ENCODE results near the gene HMGCL.

The HMGCL gene

DNA sequence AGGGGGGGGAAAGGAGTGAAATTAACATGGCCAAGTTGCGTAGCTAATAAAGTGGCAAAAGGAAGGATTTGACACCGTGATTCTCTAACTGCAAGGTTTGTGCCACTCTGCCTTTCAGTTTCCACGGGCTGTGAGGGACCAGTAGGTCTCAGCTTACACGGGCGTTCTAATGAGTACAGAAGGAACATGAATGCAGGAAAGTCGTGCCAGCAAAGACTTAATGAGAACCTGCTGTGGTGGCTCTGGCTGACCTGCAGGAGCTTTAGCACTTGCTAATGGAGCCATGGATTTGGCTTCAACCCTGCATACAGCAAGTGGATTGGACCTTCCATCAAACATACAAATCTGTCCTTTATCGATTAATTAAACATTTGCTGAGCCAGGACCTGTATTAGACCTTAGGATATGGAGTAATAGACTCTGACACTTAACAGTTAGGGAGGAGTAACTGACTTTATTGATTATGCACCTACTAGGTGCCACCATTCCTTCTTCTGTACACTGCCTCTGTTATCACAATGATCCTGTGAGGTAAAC is 62.1 kb downstream of the HMGCL start:
- TF ChIP-seq, protein P1, sequence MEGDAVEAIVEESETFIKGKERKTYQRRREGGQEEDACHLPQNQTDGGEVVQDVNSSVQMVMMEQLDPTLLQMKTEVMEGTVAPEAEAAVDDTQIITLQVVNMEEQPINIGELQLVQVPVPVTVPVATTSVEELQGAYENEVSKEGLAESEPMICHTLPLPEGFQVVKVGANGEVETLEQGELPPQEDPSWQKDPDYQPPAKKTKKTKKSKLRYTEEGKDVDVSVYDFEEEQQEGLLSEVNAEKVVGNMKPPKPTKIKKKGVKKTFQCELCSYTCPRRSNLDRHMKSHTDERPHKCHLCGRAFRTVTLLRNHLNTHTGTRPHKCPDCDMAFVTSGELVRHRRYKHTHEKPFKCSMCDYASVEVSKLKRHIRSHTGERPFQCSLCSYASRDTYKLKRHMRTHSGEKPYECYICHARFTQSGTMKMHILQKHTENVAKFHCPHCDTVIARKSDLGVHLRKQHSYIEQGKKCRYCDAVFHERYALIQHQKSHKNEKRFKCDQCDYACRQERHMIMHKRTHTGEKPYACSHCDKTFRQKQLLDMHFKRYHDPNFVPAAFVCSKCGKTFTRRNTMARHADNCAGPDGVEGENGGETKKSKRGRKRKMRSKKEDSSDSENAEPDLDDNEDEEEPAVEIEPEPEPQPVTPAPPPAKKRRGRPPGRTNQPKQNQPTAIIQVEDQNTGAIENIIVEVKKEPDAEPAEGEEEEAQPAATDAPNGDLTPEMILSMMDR (IDR thresholded peaks at IDR 0.05; ENCODE audit: low read depth, low read length), result no peak
- no peak overlapping the region for H3K4me3 ChIP-seq (ENCODE audit: low read depth, low read length)

DNA sequence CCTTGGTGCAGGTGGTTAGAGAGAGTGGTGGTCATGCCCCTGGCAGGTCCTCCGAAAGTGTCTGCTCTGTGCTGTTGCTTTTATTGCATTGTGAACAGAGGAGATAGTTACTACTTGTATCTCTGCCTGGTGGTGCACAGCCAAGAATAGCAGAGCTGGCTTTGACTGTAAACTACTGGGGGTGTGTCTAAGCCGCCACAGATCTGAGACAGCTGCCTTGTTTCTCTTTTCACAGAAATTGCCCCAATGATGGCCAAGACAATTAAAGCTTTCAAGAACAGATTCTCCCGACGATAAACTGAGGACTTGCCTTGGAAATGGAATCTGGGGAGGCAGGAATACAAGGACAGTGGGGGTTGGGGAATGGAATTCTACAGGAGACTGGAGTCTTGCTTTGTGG is 66.0 kb downstream of the HMGCL start:
- no peak overlapping the region for H3K4me3 ChIP-seq (ENCODE audit: low read depth, low read length)
- TF ChIP-seq, protein P1 (IDR thresholded peaks at IDR 0.05; ENCODE audit: low read depth, low read length), result no peak

GRCh38 chr1:23757812-23758211 is 67.4 kb downstream of the HMGCL start:
- TF ChIP-seq, protein P1 (IDR thresholded peaks at IDR 0.05; ENCODE audit: low read depth, low read length), result no peak
- H3K4me3 ChIP-seq (ENCODE audit: low read depth, low read length), result no peak overlapping the region

- TF ChIP-seq, protein P1 (IDR thresholded peaks at IDR 0.05; ENCODE audit: low read depth, low read length), result no peak
- no peak overlapping the region for H3K4me3 ChIP-seq (ENCODE audit: low read depth, low read length)
Observed at GRCh38 chr1:23756676-23757075, 68.6 kb downstream of the HMGCL start.

GRCh38 chr1:23752909-23753308 is 72.3 kb downstream of the HMGCL start:
- H3K4me3 ChIP-seq (ENCODE audit: low read depth, low read length), result no peak overlapping the region
- TF ChIP-seq, protein P1 (IDR thresholded peaks at IDR 0.05; ENCODE audit: low read depth, low read length), result no peak
